Keratinocyte (primary cell): Measurements from ENCODE around the gene CCDC201. TPM values are rescaled to one million over a fixed set of nuclear protein-coding genes. Genes with fewer than 3 reads are reported as not detected.

ENCODE experiments used
- DNase-seq: peaks from one replicate; pipeline ENCODE4 v3.0.0-alpha.2; 2011; ENCODE audit warnings: low read depth, missing footprints, low spot score
- FAIRE-seq: peaks from 2 replicates; lab custom pipeline; 2011; peaks lifted over from hg19 to GRCh38; lab: Jason Lieb, UNC
- H2AFZ ChIP-seq: 2 replicates; pipeline ENCODE4 v1.6.0; 2012; ENCODE audit warnings: low read length, control low read depth, inconsistent platforms; ENCODE audit not compliant: control insufficient read depth
- H3K27ac ChIP-seq: 2 replicates; pipeline ENCODE4 v1.5.1; 2011; ENCODE audit warnings: low read length; ENCODE audit not compliant: control insufficient read depth, insufficient read depth
- H3K27me3 ChIP-seq: 3 replicates; pipeline ENCODE4 v1.6.0; 2011; ENCODE audit warnings: low read length; ENCODE audit not compliant: control insufficient read depth, insufficient read depth; ENCODE audit errors: extremely low read depth
- H3K36me3 ChIP-seq, 2 experiments: 2 replicates in 1 of 2; 3 replicates in 1 of 2; pipeline ENCODE4 v1.5.1; 2011; ENCODE audit warnings: low read length in 2 of 2, mild to moderate bottlenecking in 1 of 2; ENCODE audit not compliant: control insufficient read depth in 2 of 2, insufficient read depth in 2 of 2; ENCODE audit errors: extremely low read depth in 1 of 2
- H3K4me1 ChIP-seq: 3 replicates; pipeline ENCODE4 v1.5.1; 2011; ENCODE audit warnings: low read length; ENCODE audit not compliant: control insufficient read depth, insufficient read depth; ENCODE audit errors: extremely low read depth
- H3K4me2 ChIP-seq: 3 replicates; pipeline ENCODE4 v1.6.0; 2011; ENCODE audit warnings: low read depth, low read length; ENCODE audit not compliant: control insufficient read depth, insufficient read depth; ENCODE audit errors: extremely low read depth
- H3K4me3 ChIP-seq, 3 experiments: fragments of 200-600 bp in 1 of 3; sonication (generic) in 1 of 3; 2 replicates in 2 of 3; 3 replicates in 1 of 3; pipeline ENCODE4 v1.5.1; 2011 to 2016; ENCODE audit warnings: low read length in 3 of 3, mild to moderate bottlenecking in 3 of 3, control low read depth in 2 of 3, inconsistent platforms in 1 of 3, low read depth in 1 of 3, mixed read lengths in 1 of 3, mixed run types in 1 of 3, moderate library complexity in 1 of 3; ENCODE audit not compliant: control insufficient read depth in 2 of 3, insufficient read depth in 2 of 3; ENCODE audit errors: extremely low read depth in 1 of 3
- H3K79me2 ChIP-seq: 2 replicates; pipeline ENCODE4 v1.6.0; 2012; ENCODE audit warnings: low read length; ENCODE audit not compliant: control insufficient read depth, insufficient read depth
- H3K9ac ChIP-seq: 3 replicates; pipeline ENCODE4 v1.6.0; 2011; ENCODE audit warnings: low read length; ENCODE audit not compliant: control insufficient read depth, insufficient read depth; ENCODE audit errors: extremely low read depth
- H3K9me1 ChIP-seq: 3 replicates; pipeline ENCODE4 v1.6.0; 2011; ENCODE audit warnings: low read length; ENCODE audit not compliant: control insufficient read depth, insufficient read depth; ENCODE audit errors: extremely low read depth
- H3K9me3 ChIP-seq: 2 replicates; pipeline ENCODE4 v1.5.1; 2012; ENCODE audit warnings: low read depth, low read length; ENCODE audit not compliant: control insufficient read depth
- H4K20me1 ChIP-seq: 3 replicates; pipeline ENCODE4 v1.6.0; 2011; ENCODE audit warnings: low read length; ENCODE audit not compliant: control insufficient read depth, insufficient read depth; ENCODE audit errors: extremely low read depth
- EZH2 ChIP-seq: IDR thresholded peaks from one replicate; pipeline ENCODE4 v1.6.1; 2012; ENCODE audit warnings: inconsistent platforms, mild to moderate bottlenecking, low read length, moderate library complexity
- dilution Hi-C: fragments of 300-500 bp; cut with MboI; formaldehyde crosslinking; loops from one replicate; pipeline ENCODE4 v1.7.0; 2020; ENCODE audit warnings: low sequenced_read_pairs; ENCODE audit not compliant: extremely low pct_ligation_motif_present
- polyA plus RNA-seq, 5 experiments: library from polyadenylated mRNA; depleted of rRNA in 3 of 5; stranded (reverse) in 3 of 5; stranded (forward) in 1 of 5; unstranded in 1 of 5; fragments of >200 nt; gene quantifications; 1 replicate in 1 of 5; 2 replicates in 3 of 5; 3 replicates in 1 of 5; pipeline versions ENCODE4 v1.2.1 to v1.2.3, GENCODE V29; 2011 to 2012; ENCODE audit warnings: missing spikeins in 2 of 5, low read depth in 1 of 5, low replicate concordance in 1 of 5
- TF ChIP-seq, protein P1 (sequence below), 3 experiments: IDR thresholded peaks in 1 of 3; conservative IDR thresholded peaks in 1 of 3; optimal IDR thresholded peaks in 1 of 3; 2 replicates in 2 of 3; 3 replicates in 1 of 3; pipeline versions ENCODE3 to v1.5.1; 2011; ENCODE audit warnings: low read length in 3 of 3, mild to moderate bottlenecking in 3 of 3, moderate library complexity in 2 of 3, control low read depth in 1 of 3, inconsistent platforms in 1 of 3; ENCODE audit not compliant: insufficient read depth in 2 of 3; ENCODE audit errors: extremely low read depth in 1 of 3

Gene CCDC201
- polyA plus RNA-seq, 1 donor (not counting 4 experiments of a cell fraction or from before 2014, with no cell fraction given) = not detected

DNA sequence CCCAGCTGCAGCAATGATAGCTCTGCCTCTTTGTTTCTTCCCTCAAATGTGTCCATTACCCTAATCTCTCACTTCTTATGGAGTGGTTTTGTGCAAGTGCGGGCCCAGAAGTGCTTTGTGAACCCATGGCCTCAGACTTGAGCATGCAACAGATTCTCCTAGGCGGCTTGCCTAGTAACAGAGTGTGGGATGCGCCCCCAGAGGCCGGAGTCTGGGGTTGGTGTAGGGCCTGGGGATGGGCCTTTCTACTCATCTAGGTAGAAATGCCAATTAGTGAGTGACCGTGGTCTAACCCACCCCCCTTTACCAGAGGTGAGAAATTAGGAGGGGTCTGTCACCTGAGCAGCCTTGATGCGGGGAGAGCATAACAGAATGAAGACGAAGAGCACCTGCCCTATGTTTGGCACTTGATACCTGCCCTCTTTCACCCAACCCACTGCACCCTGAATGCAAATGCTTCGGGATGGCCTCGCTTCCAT, 8.4 kb upstream of the CCDC201 start:
- Histone ChIP-seq H2AFZ (no peak overlapping the region), H4K20me1 (no peaks in the 10 kb centered on the region), H3K27me3 (no peaks in the 10 kb centered on the region), H3K79me2 (no peaks in the 10 kb centered on the region), H3K4me3 (no peak overlapping the region), H3K9ac (no peak overlapping the region), H3K4me2 (no peak overlapping the region), H3K27ac (no peak overlapping the region), H3K36me3 (no peaks in the 10 kb centered on the region), H3K4me1 (no peaks in the 10 kb centered on the region), H3K9me3 (peaks cover 1% of the 10 kb centered on the region), H3K9me1 (no peaks in the 10 kb centered on the region)
- TF ChIP-seq, protein P1, sequence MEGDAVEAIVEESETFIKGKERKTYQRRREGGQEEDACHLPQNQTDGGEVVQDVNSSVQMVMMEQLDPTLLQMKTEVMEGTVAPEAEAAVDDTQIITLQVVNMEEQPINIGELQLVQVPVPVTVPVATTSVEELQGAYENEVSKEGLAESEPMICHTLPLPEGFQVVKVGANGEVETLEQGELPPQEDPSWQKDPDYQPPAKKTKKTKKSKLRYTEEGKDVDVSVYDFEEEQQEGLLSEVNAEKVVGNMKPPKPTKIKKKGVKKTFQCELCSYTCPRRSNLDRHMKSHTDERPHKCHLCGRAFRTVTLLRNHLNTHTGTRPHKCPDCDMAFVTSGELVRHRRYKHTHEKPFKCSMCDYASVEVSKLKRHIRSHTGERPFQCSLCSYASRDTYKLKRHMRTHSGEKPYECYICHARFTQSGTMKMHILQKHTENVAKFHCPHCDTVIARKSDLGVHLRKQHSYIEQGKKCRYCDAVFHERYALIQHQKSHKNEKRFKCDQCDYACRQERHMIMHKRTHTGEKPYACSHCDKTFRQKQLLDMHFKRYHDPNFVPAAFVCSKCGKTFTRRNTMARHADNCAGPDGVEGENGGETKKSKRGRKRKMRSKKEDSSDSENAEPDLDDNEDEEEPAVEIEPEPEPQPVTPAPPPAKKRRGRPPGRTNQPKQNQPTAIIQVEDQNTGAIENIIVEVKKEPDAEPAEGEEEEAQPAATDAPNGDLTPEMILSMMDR (optimal IDR thresholded peaks at IDR 0.05 in 1 of 3, IDR thresholded peaks at IDR 0.05 in 1 of 3, conservative IDR thresholded peaks at IDR 0.05 in 1 of 3; ENCODE audit: extremely low read depth in 1 of 3, insufficient read depth in 2 of 3, low read length in 3 of 3) = no peak
- TF ChIP-seq EZH2 = no peak
- dilution Hi-C loops = no loop called here
- DNase-seq (no peak), FAIRE-seq (no peak)

DNA sequence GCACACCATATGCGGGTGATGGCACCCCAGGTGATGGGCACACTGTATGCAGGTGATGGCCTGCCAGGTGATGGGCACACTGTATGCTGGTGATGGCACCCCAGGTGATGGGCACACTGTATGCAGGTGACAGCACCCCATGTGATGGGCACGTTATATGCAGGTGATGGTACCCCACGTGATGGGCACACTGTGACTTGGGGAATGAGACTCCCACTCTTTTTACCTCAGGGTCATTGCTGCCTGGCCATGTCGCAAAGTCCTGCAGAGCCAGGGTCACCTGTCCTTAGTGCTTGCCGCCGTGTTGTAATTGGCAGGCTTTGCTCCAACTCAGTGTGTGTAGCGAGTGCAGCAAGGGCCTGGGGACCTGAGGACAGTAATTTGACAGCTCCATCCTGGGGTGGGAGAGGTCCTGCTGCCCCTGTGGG, 7.6 kb upstream of the CCDC201 start:
- no peaks in the 10 kb centered on the region for H3K79me2 ChIP-seq
- no peak overlapping the region for H3K27ac ChIP-seq
- H2AFZ ChIP-seq = no peak overlapping the region

More for the DNA sequence above, 7.6 kb upstream of the CCDC201 start:
- Histone ChIP-seq H3K4me3 (no peak overlapping the region), H4K20me1 (no peaks in the 10 kb centered on the region), H3K9me1 (no peaks in the 10 kb centered on the region), H3K9ac (no peak overlapping the region), H3K4me2 (no peak overlapping the region), H3K9me3 (peaks cover 1% of the 10 kb centered on the region), H3K36me3 (no peaks in the 10 kb centered on the region), H3K4me1 (no peaks in the 10 kb centered on the region), H3K27me3 (no peaks in the 10 kb centered on the region)
- no peak for DNase-seq
- dilution Hi-C loops = no loop called here
- TF ChIP-seq EZH2 = no peak
- TF ChIP-seq, protein P1 (optimal IDR thresholded peaks at IDR 0.05 in 1 of 3, IDR thresholded peaks at IDR 0.05 in 1 of 3, conservative IDR thresholded peaks at IDR 0.05 in 1 of 3; ENCODE audit: extremely low read depth in 1 of 3, insufficient read depth in 2 of 3, low read length in 3 of 3) = no peak
- no peak for FAIRE-seq
